Activated T-cell treated with anti-CD3 and anti-CD28 coated beads, Interleukin-2, amount 50 U/mL, for 48 hours (primary cell): ENCODE data around the gene LINC00632.
"Not testable (repeated sequence)": the region's sequence is repeated elsewhere in the genome, so short reads cannot be mapped to it uniquely, and the experiment has no call there.

Experiments used
- DNase-seq, 2 experiments: peaks; one replicate each; pipeline ENCODE4 v3.0.0-alpha.2; 2020

The LINC00632 gene

GRCh38 chrX:140709421-140709846, at the start of gene LINC00632:
LINC00632 (plus strand) TSS chrX:140709759.
- DNase-seq = no peak

GRCh38 chrX:140661643-140662042, 47.9 kb upstream of the LINC00632 start:
- no peak for DNase-seq

- no peak for DNase-seq
These were observed 44.6 kb upstream of the LINC00632 start for GRCh38 chrX:140664939-140665338.

- DNase-seq = no peak
These were observed 36.5 kb upstream of the LINC00632 start for GRCh38 chrX:140672840-140673731.

- DNase-seq = no peak
These were observed 21.9 kb upstream of the LINC00632 start for GRCh38 chrX:140687706-140688105.

- not testable (repeated sequence) for DNase-seq
These were observed 18.0 kb upstream of the LINC00632 start for GRCh38 chrX:140691596-140691995.

- DNase-seq = no peak
These were observed 11.9 kb upstream of the LINC00632 start for GRCh38 chrX:140697618-140698017.

GRCh38 chrX:140701480-140701879, 8.1 kb upstream of the LINC00632 start:
- no peak for DNase-seq

- DNase-seq = no peak
These were observed 1.2 kb downstream of the LINC00632 start for GRCh38 chrX:140710710-140711109.

- DNase-seq = no peak
These were observed 2.3 kb downstream of the LINC00632 start for GRCh38 chrX:140711894-140712293.

- peak; percentile 22 to 29 for DNase-seq
These were observed 3.0 kb downstream of the LINC00632 start for GRCh38 chrX:140712413-140713173.

- no peak for DNase-seq
These were observed 3.6 kb downstream of the LINC00632 start for GRCh38 chrX:140713174-140713539.

- DNase-seq = no peak
These were observed 6.2 kb downstream of the LINC00632 start for GRCh38 chrX:140715787-140716186.

- DNase-seq = no peak
These were observed 13.7 kb downstream of the LINC00632 start for GRCh38 chrX:140723121-140723715.

- DNase-seq = no peak
These were observed 14.8 kb downstream of the LINC00632 start for GRCh38 chrX:140724309-140724708.

- DNase-seq = no peak
These were observed 15.2 kb downstream of the LINC00632 start for GRCh38 chrX:140724736-140725135.

- DNase-seq = no peak
These were observed 15.9 kb downstream of the LINC00632 start for GRCh38 chrX:140725500-140725899.

GRCh38 chrX:140733766-140734342, 24.3 kb downstream of the LINC00632 start:
- DNase-seq = no peak

GRCh38 chrX:140744085-140744484, 34.5 kb downstream of the LINC00632 start:
- no peak for DNase-seq

GRCh38 chrX:140756941-140757340, 47.4 kb downstream of the LINC00632 start:
- no peak for DNase-seq

- DNase-seq = peak; percentile 38 to 43
These were observed 52.5 kb downstream of the LINC00632 start for GRCh38 chrX:140762061-140762460.

GRCh38 chrX:140764401-140764919, 54.9 kb downstream of the LINC00632 start:
- peak; percentile 26 to 33 for DNase-seq
